Measurements from ENCODE around the gene ZSWIM4.

ZSWIM4 gene

GRCh38 chr19:13823901-13824300 lies 28.7 kb downstream of the ZSWIM4 start:
- no peak for TF ChIP-seq CTCF (IDR thresholded peaks at IDR 0.05; ENCODE audit: low read depth, low read length)
- no peak for DNase-seq (ENCODE audit: extremely low read depth, low read depth)

- DNase-seq (ENCODE audit: extremely low read depth, low read depth), result no peak
These were observed 29.5 kb downstream of the ZSWIM4 start for GRCh38 chr19:13824703-13825102.

GRCh38 chr19:13825489-13826441 lies 30.5 kb downstream of the ZSWIM4 start:
- DNase-seq (ENCODE audit: extremely low read depth, low read depth), result no peak
- no peak for TF ChIP-seq CTCF (IDR thresholded peaks at IDR 0.05; ENCODE audit: low read depth, low read length)

More at GRCh38 chr19:13824703-13825102, 29.5 kb downstream of the ZSWIM4 start:
- no peak for TF ChIP-seq CTCF (IDR thresholded peaks at IDR 0.05; ENCODE audit: low read depth, low read length)

- no peak for TF ChIP-seq CTCF (IDR thresholded peaks at IDR 0.05; ENCODE audit: low read depth, low read length)
- no peak for DNase-seq (ENCODE audit: extremely low read depth, low read depth)
These were observed 31.5 kb downstream of the ZSWIM4 start for GRCh38 chr19:13826652-13827235.

- no peak for DNase-seq (ENCODE audit: extremely low read depth, low read depth)
- TF ChIP-seq CTCF (IDR thresholded peaks at IDR 0.05; ENCODE audit: low read depth, low read length), result no peak
These were observed 32.4 kb downstream of the ZSWIM4 start for GRCh38 chr19:13827656-13828055.

GRCh38 chr19:13830114-13830740 lies 35.0 kb downstream of the ZSWIM4 start:
- TF ChIP-seq CTCF (IDR thresholded peaks at IDR 0.05; ENCODE audit: low read depth, low read length), result no peak

More at GRCh38 chr19:13830114-13830740, 35.0 kb downstream of the ZSWIM4 start:
- DNase-seq (ENCODE audit: extremely low read depth, low read depth), result no peak
